Hematopoietic multipotent progenitor cell treated with erythropoietin and hydrocortisone succinate and interleukin-3 and kit ligand, for 15 days (in vitro differentiated cells): Measurements from ENCODE around the gene TTC38.
A peak's percentile ranks its signal among the peaks of the same experiment; 100 is the strongest.

Source experiments
- DNase-seq: peaks from one replicate; pipeline ENCODE4 v3.0.0-alpha.2; 2015; ENCODE audit warnings: low spot score

TTC38 gene

GRCh38 chr22:46329616-46330015 is 61.8 kb downstream of the TTC38 start:
- DNase-seq = no peak

DNA sequence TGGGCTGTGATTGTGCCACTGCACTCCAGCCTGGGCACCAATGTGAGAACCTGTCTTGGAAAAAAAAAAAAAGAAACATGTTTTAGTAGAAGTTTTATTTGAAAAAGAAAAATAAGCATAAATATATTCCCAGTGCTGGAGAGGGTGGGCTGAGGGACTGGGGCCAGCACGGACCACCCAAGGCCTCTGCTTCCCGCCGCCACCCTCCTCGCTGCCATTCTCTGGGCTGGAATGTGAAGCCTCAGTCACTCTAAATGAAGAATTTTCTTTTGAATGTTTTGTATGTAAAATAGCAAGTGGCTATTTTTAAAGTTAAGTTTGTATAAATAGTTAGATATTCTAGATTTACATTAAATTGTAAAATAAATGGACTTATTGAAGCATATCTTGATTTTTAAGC is 62.6 kb downstream of the TTC38 start:
- DNase-seq = no peak

DNA sequence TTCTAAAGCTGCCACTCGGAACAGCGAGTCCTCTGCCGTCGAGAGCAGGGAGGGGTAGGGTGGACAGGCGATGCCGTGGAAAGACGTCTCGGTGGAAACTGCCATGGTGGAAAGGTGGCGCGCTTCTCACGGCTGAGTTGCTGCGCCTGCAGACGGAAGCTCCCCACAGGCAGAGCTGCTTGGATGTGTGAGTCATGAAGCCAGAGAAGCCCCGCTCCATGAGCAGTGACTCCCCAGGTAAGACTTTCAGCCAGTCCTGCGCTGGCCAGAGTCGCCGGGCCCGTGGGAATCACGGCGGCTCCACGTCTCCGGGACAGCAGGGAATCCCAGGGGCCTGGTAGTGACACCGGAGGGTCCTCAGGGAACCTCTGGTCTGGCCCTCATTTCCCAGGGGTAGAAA is 63.7 kb downstream of the TTC38 start:
- no peak for DNase-seq

- peak; percentile 83 for DNase-seq
Measured at GRCh38 chr22:46335201-46336118, 67.7 kb downstream of the TTC38 start, which contains the start of gene TRMU. TRMU (plus strand) TSS chr22:46335714; CDS start chr22:46335765, 51 bp downstream.

DNA sequence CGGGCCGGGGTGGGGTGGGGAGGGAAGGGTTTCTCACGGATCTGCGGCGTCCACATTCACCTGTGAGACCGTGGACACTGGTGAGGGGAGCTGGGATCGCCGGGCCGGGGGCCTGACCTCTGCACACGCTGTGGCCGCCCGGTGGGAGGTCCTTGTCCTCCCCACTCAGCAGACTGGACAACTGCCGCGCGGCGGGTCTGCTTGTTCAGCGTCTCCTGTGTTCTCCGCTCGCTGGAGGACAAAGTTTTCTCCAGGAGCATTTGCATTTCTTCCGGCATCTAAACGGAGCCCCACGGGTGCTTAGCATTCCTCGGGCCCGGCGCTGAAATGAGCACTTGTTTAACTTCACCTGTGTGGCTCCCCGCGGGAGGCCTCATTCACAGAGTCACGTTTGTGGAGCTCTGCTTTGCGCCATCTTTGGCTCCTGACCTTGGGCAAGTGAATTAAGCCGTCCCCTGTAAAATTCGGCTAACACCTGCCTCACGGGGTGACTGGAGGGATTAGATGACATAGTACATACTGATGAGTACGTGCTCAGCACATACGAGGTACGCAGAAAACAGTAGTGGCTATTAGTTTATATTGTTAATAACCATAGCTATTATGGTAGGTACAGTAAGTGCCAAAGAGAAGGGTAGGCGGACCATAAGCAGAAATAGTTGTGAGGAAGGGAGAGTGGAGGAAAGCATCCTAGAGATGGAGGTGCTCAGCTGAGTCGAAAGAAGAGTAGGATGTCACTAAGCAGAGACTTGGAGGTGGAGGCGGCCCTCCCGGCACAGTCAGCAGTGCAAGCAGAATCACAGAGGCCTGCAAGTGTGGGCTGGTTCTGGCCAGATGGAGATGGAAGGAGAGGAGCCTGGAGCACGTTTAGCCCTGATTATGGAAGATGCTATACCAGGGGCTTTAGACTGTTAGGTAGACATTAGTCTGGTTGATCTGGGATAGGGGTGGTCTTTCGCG is 68.6 kb downstream of the TTC38 start:
- no peak for DNase-seq

DNA sequence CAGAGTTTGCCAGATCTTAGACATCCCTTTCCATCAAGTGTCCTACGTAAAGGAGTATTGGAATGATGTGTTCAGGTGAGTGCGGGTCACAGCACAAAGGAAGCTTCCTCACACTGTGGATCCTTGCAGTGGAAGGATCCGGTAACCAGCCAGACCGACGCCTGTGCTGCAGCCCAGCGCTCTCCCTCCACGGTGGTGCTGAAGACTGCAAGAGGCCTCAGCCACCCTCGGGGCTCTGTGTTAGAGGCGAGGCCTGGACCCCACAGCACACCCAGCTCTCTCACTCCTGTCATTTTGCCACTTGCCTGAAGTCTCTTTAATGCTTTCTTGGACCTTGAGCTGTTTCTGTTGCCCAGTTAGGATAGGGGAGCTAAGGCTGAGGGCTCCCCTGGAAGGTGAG is 70.1 kb downstream of the TTC38 start:
- DNase-seq = no peak

DNA sequence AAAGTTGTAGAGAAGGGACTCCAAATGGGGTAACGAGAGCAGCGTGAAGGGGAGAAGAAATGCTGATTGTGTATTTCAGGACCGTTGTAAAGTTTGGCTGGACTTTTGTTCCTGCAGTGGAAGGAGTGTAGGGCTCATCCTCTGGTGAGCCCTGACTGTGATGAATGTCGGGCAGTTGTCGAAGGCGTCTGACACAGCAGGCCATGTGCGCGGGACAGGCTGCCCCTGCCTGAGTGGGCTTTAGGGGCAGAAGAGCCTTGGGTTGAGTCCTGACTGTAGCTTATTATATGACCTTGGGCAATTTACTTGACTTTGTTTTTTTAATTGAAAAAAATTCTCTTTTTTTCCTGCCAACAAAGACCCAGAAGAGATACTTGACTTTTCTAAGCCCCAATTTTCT is 70.8 kb downstream of the TTC38 start:
- DNase-seq = no peak

DNA sequence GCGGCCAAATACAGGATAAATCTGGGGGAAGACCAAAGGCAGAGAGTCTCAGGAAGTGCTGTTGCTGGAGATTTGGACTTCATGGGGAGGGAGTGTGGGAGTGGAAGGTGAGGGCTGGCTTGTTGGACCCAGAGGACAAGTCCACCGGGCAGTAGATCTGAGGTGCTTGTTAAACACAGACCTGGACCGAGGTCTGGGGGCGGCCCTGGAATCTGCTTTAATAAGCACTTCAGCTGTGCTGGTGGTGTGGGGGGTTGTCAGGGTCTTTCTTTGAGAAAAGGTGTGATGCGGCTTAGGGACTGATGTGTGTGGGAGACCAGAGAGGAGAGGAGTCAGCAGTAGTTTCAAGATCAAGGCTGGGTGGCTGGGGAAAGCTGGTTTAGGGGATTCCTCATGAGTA is 72.1 kb downstream of the TTC38 start:
- no peak for DNase-seq

DNA sequence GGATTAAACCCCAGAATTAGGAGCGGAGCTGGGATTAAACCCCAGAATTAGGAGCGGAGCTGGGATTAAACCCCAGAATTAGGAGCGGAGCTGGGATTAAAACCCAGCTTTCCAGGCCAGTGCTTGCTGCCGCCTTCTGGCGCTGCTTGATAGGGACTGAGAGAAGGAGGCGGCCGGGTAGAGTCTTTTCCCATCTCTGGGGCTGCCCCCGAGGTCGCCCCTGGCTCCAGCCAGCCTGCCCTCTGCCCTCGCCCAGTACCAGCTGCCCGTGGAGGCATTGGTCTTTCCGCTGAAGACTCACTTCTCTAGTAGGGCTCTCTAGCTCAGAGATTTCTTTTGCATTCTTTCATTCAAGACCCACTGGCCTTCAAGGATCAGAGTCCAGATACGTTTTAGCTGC is 72.9 kb downstream of the TTC38 start:
- no peak for DNase-seq
